HG03558 (cell line): Measurements from ENCODE around the gene PPFIA1.
"Not testable (repeated sequence)": the region's sequence is repeated elsewhere in the genome, so short reads cannot be mapped to it uniquely, and the experiment has no call there.

Source experiments
- ATAC-seq: cut with Tn5 transposase; IDR thresholded peaks from one replicate; pipeline ENCODE4 v1.9.1; 2021; ENCODE audit warnings: moderate number of reproducible peaks; ENCODE audit not compliant: unreplicated experiment; ENCODE audit errors: extremely low read depth

Gene PPFIA1

DNA sequence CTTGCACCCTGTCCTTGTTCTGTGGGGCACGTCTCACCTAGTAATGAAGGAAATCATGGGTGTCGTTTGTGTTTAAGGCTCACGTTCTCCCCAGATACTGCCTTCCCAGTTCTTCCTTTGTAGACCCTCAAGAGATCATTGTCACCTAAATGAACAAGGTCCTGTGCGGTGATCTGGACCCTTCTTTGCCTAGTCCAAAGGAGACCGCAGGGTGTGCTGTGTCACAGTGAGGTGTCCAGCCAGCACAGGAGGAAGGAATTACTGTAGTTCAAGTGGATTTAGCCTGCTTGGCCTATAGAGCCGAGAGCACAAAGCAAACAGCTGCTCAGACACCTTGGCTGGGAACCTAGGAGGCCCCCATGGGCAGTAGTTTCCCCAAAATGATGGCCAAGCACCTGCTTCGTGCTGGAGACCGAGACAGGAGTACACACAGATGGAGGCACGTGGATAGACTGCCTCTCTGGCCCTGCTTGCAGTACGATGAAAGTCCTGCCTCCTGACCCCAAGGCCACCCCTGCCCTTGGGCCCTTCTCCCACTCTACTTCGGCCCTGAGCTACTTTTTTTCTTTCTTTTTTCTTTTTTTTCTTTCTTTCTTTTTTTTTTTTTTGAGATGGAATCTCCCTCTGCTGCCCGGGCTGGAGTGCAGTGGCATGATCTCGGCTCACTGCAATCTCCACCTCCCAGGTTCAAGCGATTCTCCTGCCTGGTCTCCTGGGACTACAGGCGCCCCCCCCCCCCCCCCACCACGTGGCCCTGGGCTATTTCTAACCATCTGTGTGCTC is 19.4 kb upstream of the PPFIA1 start:
- ATAC-seq, result no peak

GRCh38 chr11:70251659-70252321 is 18.7 kb upstream of the PPFIA1 start:
- no peak for ATAC-seq

DNA sequence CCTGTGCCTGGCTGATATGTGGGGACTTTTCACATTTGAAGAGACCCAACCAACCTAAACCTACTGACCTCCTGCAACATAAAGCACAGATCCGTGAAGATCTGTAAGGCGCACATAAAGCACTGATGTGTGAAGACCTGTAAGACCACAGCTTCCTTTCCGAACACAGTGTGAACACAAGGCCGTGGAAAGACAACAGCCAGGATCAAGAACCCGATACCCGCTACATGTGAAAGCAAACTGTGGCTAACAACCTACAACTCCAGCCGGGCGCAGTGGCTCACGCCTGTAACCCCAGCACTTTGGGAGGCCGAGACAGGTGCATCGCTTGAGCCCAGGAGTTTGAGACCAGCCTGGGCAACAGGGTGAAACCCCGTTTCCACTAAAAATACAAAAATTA is 17.6 kb upstream of the PPFIA1 start:
- no peak for ATAC-seq

- no peak for ATAC-seq
These were observed 14.9 kb upstream of the PPFIA1 start for GRCh38 chr11:70255477-70256116.

DNA sequence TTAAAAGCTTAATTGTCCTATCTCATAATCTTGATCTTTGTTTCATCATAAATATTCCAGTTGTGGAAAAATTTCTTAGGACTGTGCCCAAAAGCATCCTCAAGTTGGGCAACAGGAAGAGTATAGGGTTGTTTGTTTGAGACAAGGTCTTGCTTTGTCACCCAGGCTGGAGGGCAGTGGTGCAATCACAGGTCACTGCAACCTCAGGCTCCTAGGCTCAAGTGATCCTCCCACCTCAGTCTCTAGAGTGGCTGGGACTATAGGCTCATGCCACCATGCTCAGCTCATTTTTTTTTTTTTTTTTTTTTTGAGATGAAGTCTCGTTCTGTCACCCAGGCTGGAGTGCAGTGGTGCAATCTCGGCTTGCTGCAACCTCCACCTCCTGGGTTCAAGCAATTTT is 11.4 kb upstream of the PPFIA1 start:
- not testable (repeated sequence) for ATAC-seq

GRCh38 chr11:70262951-70263350 is 7.5 kb upstream of the PPFIA1 start:
- no peak for ATAC-seq

GRCh38 chr11:70263363-70263762 is 7.1 kb upstream of the PPFIA1 start:
- no peak for ATAC-seq

GRCh38 chr11:70265341-70265740 is 5.1 kb upstream of the PPFIA1 start:
- no peak for ATAC-seq

DNA sequence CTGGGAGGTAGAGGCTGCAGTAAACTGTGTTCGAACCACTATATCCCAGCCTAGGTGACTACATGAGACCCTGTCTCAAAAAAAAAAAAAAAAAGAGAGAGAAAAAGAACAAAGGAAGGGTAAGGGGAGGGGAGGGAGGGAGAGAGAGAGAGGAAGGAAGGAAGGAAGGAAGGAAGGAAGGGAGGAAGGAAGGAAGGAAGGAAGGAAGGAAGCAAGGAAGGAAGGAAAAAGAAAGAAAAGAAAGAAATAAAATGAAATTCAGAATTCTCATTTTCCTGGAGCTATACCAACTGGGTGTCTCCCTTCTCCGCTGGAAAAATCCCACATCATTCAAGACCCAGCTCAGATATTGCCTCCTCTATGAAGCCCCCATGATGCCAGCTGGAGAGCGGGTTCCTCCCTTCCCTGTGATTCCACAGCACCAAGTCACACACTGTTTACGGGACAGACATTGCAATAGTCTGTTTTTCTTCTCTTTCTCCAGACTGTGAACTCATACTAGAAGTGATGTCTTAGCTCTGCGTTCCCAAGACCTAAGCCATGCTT is 3.0 kb upstream of the PPFIA1 start:
- no peak for ATAC-seq

GRCh38 chr11:70268526-70268925 is 2.0 kb upstream of the PPFIA1 start:
- no peak for ATAC-seq

DNA sequence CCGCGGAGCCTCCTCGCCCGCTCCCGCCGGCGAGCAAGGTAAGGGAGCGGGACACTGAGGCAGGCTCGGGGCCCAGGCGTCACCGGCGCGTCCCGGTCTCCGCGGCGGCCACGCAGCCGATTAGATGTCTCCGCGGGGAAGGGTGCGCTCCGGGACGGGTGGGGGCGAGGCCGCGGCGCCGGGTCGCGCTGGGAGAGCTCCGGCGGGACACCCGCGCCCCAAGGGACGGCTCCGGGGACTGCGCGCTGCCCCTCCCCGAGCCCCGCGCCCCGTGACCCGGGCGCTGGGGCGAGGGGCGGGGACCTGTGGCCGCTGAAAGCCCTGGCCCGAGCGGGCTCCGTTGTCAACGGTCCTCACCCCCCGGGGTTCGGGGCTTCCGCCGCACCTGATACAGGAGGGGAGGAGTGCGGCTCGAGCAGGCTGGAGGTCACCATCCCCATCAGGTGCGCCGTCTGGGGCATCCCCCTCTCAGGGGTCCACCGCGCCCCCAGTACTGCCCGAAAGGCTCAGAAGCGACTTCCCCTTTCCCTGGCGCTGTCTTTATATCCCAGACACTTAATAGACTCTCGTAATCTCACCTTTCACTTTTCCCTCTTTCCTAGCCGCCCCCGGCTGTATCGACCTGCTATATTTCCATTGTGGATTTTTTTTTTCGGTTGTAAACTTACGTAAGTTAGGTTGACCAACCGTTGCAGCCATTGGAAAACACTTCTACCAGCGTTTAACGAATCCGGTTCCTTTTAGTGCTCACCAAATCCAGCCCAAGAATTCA is 573 bp downstream of the PPFIA1 start:
- ATAC-seq, result no peak

DNA sequence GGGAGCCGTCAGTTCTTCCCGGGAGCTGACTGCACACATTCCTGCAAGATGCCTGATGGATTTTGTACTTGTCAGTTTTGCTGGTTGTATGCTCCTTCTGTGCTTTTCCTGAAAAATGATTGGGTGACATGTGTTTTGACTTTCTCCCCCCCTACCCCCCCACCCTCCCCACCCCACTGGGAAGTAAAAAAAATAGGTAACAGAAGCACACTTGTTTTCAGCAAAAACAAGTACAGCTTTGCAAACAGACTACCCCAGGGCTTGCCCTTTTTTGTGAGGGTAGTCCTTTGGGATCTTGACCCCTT is 1.1 kb downstream of the PPFIA1 start:
- ATAC-seq, result no peak

- ATAC-seq, result no peak
These were observed 1.5 kb downstream of the PPFIA1 start for GRCh38 chr11:70272009-70272408.

DNA sequence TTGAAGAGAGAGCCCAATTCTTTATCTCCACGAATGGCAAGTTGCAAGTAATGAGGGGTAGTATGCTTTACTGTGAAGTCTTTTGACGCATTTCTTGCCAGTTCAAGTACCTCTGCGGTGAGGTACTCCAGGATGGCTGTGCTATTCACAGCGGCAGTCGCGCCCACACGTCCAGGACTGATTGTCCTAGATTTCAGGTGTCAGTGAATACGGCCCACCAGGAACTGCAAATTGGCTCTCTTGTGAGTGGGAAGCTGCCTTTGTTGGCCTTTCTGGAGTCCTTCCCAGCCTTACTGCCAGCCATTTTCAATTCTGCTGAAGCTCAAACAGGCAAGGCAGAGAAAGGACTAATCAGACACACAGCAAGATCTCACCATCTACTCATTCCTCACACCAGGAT is 8.5 kb downstream of the PPFIA1 start:
- no peak for ATAC-seq

GRCh38 chr11:70281156-70281609 is 10.7 kb downstream of the PPFIA1 start:
- ATAC-seq, result no peak

GRCh38 chr11:70282012-70282411 is 11.5 kb downstream of the PPFIA1 start:
- no peak for ATAC-seq

DNA sequence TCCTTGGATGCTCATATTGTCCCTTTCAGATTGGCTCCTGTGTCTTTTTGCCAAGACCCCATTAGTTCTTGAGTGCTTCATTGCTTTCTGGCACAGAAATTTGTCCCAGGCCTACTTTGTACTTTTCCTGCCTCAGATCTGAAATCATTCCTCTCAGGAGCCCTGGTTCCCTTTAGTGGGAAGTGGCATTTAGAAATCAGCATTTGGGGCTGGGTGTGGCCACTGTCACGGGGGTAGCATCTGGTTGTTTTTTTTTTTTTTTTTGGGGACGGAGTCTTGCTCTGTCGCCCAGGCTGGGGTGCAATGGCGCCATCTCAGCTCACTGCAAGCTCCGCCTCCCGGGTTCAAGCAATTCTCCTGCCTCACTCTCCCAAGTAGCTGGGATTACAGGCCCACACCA is 18.2 kb downstream of the PPFIA1 start:
- no peak for ATAC-seq

DNA sequence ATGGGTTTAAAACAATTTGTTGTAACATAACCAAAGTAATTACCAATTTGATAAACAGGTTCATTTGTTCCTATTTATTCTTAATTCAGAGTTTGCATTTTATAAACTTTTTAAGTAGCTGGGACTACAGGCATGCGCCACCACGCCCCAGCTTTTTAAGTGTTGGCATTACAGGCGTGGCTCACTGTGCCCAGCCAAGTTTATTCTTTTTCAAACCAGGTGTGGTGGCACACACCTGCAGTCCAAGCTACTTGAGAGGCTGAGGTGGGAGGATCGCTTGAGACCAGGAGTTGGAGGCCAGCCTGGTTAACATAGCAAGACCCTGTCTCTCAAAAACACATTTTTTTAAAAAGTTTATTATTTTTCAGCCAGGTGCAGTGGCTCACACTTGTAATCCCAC is 19.1 kb downstream of the PPFIA1 start:
- ATAC-seq, result no peak

DNA sequence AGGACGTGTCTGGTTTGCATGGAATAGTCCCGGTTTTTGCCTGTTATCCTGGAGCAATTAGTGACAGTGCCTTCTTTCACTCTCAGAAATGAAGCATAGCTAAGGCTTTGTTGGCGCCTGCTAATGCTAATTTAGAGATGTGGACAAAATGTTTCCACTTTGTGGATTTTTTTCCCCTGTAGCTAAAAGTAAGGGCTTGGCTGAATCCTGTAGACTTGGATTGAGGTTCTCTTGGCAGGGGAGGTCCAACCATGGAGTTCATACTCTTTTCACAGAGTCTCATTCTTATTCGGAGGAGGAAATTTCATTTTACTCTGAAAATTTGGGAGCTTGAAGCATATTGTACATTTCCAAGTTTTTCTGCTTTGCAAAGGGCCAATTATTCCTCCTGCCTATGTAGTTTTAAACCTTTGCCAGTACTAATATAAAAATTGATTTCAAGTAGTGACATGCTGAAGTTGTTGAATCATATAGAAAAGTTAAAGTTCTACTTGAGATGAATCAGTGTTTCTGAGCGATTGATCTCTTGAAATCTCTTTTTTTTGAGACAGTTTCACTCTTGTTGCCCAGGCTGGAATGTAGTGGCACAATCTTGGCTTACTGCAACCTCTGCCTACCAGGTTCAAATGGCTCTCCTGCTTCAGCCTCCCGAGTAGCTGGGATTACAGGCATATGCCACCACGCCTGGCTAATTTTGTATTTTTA is 20.0 kb downstream of the PPFIA1 start:
- ATAC-seq, result no peak

DNA sequence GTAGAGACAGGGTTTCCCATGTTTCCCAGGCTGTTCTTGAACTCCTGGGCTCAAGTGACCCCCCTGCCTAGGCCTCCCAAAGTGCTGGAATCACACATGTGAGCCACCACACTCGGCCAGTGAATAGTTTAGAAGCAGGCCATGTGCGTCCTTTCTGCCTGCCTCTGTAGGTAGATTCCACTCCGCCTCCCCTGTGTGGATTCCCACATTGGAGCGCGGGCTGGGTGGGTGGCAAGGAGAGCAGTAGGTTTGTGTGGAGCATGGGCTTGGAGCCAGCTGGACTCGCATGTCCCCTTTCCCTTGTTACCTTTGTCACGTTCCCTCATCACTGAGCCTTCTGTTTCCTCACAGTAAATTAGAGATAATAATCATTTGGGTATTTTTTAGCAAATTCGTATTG is 21.7 kb downstream of the PPFIA1 start:
- no peak for ATAC-seq
